Progenitor cell of endocrine pancreas (in vitro differentiated cells): ENCODE measurements around the gene LAMC1. TPM values are rescaled to one million over a fixed set of nuclear protein-coding genes. Genes with fewer than 3 reads are reported as not detected.

Source experiments
- DNase-seq: peaks from one replicate; pipeline ENCODE4 v3.0.0; 2021; ENCODE audit warnings: low spot score; ENCODE audit not compliant: unreplicated experiment
- H3K27ac Mint-ChIP-seq: 2 replicates; pipeline ENCODE4 v1.8.0; 2021; ENCODE audit warnings: mild to moderate bottlenecking, moderate library complexity, mixed read lengths
- H3K27me3 Mint-ChIP-seq: 2 replicates; pipeline ENCODE4 v1.8.0; 2021; ENCODE audit warnings: mixed read lengths
- H3K36me3 Mint-ChIP-seq: 2 replicates; pipeline ENCODE4 v1.8.0; 2022; ENCODE audit warnings: mixed read lengths; ENCODE audit not compliant: insufficient read depth
- H3K4me1 Mint-ChIP-seq: 2 replicates; pipeline ENCODE4 v1.8.0; 2021; ENCODE audit warnings: low read depth, mixed read lengths
- H3K4me3 Mint-ChIP-seq: 2 replicates; pipeline ENCODE4 v1.8.0; 2021; ENCODE audit warnings: low read depth, mild to moderate bottlenecking, moderate library complexity, mixed read lengths
- H3K9me3 Mint-ChIP-seq: 2 replicates; pipeline ENCODE4 v1.8.0; 2021; ENCODE audit warnings: low read depth, mixed read lengths
- CTCF ChIP-seq: fragments of 200-600 bp; sonication (generic); IDR thresholded peaks from one replicate; pipeline ENCODE4 v1.5.0; 2021; ENCODE audit warnings: antibody characterized with exemption, mild to moderate bottlenecking; ENCODE audit not compliant: unreplicated experiment
- total RNA-seq: library from RNA; stranded (reverse); gene quantifications from 2 replicates; pipeline ENCODE4 v1.2.1, GENCODE V29; 2021

LAMC1 gene
- total RNA-seq, 1 donor from 2014 or later, result 72.9 TPM

- no peak for TF ChIP-seq CTCF
- no peaks in the 10 kb centered on the region for H3K27me3 Mint-ChIP-seq
- no peaks in the 10 kb centered on the region for H3K9me3 Mint-ChIP-seq
- H3K36me3 Mint-ChIP-seq, result no peaks in the 10 kb centered on the region
- peak overlapping the region; percentile 80 for H3K27ac Mint-ChIP-seq
- H3K4me1 Mint-ChIP-seq, result peaks cover 34% of the 10 kb centered on the region
- no peak for DNase-seq
- H3K4me3 Mint-ChIP-seq, result peak overlapping the region; percentile 89
These were observed 1.2 kb downstream of the LAMC1 start for GRCh38 chr1:183024317-183025009.

- no peaks in the 10 kb centered on the region for H3K36me3 Mint-ChIP-seq
- DNase-seq, result no peak
- peak overlapping the region; percentile 35 for H3K27ac Mint-ChIP-seq
- no peaks in the 10 kb centered on the region for H3K9me3 Mint-ChIP-seq
- no peak for TF ChIP-seq CTCF
- H3K27me3 Mint-ChIP-seq, result no peaks in the 10 kb centered on the region
- H3K4me3 Mint-ChIP-seq, result peak overlapping the region; percentile 89
- peaks cover 35% of the 10 kb centered on the region for H3K4me1 Mint-ChIP-seq
These were observed 1.8 kb downstream of the LAMC1 start for GRCh38 chr1:183025010-183025337.

GRCh38 chr1:183025782-183026774 lies 2.9 kb downstream of the LAMC1 start:
- peaks cover 35% of the 10 kb centered on the region for H3K4me1 Mint-ChIP-seq

GRCh38 chr1:183027031-183027430 lies 3.8 kb downstream of the LAMC1 start:
- no peak for DNase-seq
- Mint-ChIP-seq H3K4me1 (peaks cover 31% of the 10 kb centered on the region), H3K4me3 (no peak overlapping the region)

More at GRCh38 chr1:183025782-183026774, 2.9 kb downstream of the LAMC1 start:
- no peak overlapping the region for H3K27ac Mint-ChIP-seq
- TF ChIP-seq CTCF, result no peak
- no peaks in the 10 kb centered on the region for H3K36me3 Mint-ChIP-seq
- H3K9me3 Mint-ChIP-seq, result no peaks in the 10 kb centered on the region
- peak overlapping the region; percentile 89 for H3K4me3 Mint-ChIP-seq
- no peak for DNase-seq
- H3K27me3 Mint-ChIP-seq, result no peaks in the 10 kb centered on the region

More at GRCh38 chr1:183027031-183027430, 3.8 kb downstream of the LAMC1 start:
- H3K27ac Mint-ChIP-seq, result no peak overlapping the region
- no peaks in the 10 kb centered on the region for H3K27me3 Mint-ChIP-seq
- H3K36me3 Mint-ChIP-seq, result no peaks in the 10 kb centered on the region
- H3K9me3 Mint-ChIP-seq, result no peaks in the 10 kb centered on the region
- TF ChIP-seq CTCF, result no peak
